CD4-positive, alpha-beta T cell (primary cell): ENCODE results near the gene SLC16A1. TPM values are rescaled to one million over a fixed set of nuclear protein-coding genes. Genes with fewer than 3 reads are reported as not detected.
"Not testable (repeated sequence)": the region's sequence is repeated elsewhere in the genome, so short reads cannot be mapped to it uniquely, and the experiment has no call there.

Experiments
- ATAC-seq: fragments of 200-7000 bp; cut with Tn5 transposase; one replicate; pipeline ENCODE4 v1.10.0; 2022; ENCODE audit warnings: mild to moderate bottlenecking; ENCODE audit not compliant: poor library complexity
- CTCF ChIA-PET: fragments of 350-600 bp; sonication (Branson Sonifier 250); formaldehyde crosslinking; loops from one replicate; lab custom pipeline; 2021; ENCODE audit warnings: antibody characterized with exemption, inconsistent platforms; lab: Charles Lee
- POLR2A ChIA-PET: fragments of 350-600 bp; sonication (Branson Sonifier 250); formaldehyde crosslinking; loops from one replicate; lab custom pipeline; 2021; ENCODE audit warnings: antibody characterized with exemption, inconsistent platforms; lab: Charles Lee
- DNase-seq, 14 experiments: peaks; one replicate each; pipeline ENCODE4 v3.0.0-alpha.2; 2013 to 2020; ENCODE audit warnings: mixed read lengths in 2 of 14
- H3K27ac ChIP-seq, 2 donors: one replicate each; pipeline versions ENCODE4 v1.5.1 to v1.7.0; 2013; ENCODE audit warnings: low read length in 2 of 2, low read depth in 1 of 2, mild to moderate bottlenecking in 1 of 2
- H3K27me3 ChIP-seq, 2 experiments: 1 replicate in 1 of 2; 2 replicates in 1 of 2; pipeline versions ENCODE4 v1.6.1 to v1.7.0; 2013; ENCODE audit warnings: low read length in 2 of 2, control low read depth in 1 of 2, mild to moderate bottlenecking in 1 of 2, moderate library complexity in 1 of 2; ENCODE audit not compliant: insufficient read depth in 2 of 2, control insufficient read depth in 1 of 2
- H3K36me3 ChIP-seq: one replicate; pipeline ENCODE4 v1.6.1; 2013; ENCODE audit warnings: low read length, control low read depth; ENCODE audit not compliant: insufficient read depth
- H3K4me1 ChIP-seq: one replicate; pipeline ENCODE4 v1.6.1; 2013; ENCODE audit warnings: low read length, control low read depth; ENCODE audit not compliant: insufficient read depth
- H3K4me3 ChIP-seq: one replicate; pipeline ENCODE4 v1.5.1; 2013; ENCODE audit warnings: mild to moderate bottlenecking, low read length, moderate library complexity
- H3K9me3 ChIP-seq, 2 experiments: 1 replicate in 1 of 2; 2 replicates in 1 of 2; pipeline versions ENCODE4 v1.6.1 to v1.7.0; 2013; ENCODE audit warnings: low read length in 2 of 2, mild to moderate bottlenecking in 2 of 2, control low read depth in 1 of 2, moderate library complexity in 1 of 2; ENCODE audit not compliant: control insufficient read depth in 1 of 2, insufficient read depth in 1 of 2
- H3K27ac Mint-ChIP-seq: one replicate; pipeline ENCODE4 v1.8.0; 2020; ENCODE audit warnings: mixed read lengths
- H3K27me3 Mint-ChIP-seq: one replicate; pipeline ENCODE4 v1.8.0; 2021; ENCODE audit warnings: mixed read lengths
- H3K36me3 Mint-ChIP-seq: one replicate; pipeline ENCODE4 v1.8.0; 2021; ENCODE audit warnings: low read depth, mixed read lengths
- H3K4me1 Mint-ChIP-seq: one replicate; pipeline ENCODE4 v1.8.0; 2021; ENCODE audit warnings: low read depth, mixed read lengths
- H3K4me3 Mint-ChIP-seq: one replicate; pipeline ENCODE4 v1.8.0; 2020; ENCODE audit warnings: mild to moderate bottlenecking, mixed read lengths
- H3K9me3 Mint-ChIP-seq: one replicate; pipeline ENCODE4 v1.8.0; 2020; ENCODE audit warnings: mixed read lengths
- intact Hi-C, 2 experiments: fragments of 100-400 bp; cut with DNase I in 1 of 2; cut with micrococcal nuclease in 1 of 2; formaldehyde crosslinking; loops; one replicate each; pipeline versions ENCODE4 v1.15.1 to v1.9.0; 2023 to 2025; cut with DNase I, micrococcal nuclease
- total RNA-seq, 174 experiments: library from RNA in 2 of 174; stranded (reverse) in 2 of 174; gene quantifications; one replicate each; pipeline ENCODE4 v1.2.3 and lab custom pipeline; 2021 to 2026
- TF ChIP-seq, protein P1 (sequence below): fragments of 200-600 bp; IDR thresholded peaks from one replicate; pipeline ENCODE4 v1.8.0; 2022; ENCODE audit warnings: antibody characterized with exemption, mild to moderate bottlenecking

SLC16A1 gene
- total RNA-seq, 2 experiments from 2014 or later = 22.9 to 26.6 TPM

DNA sequence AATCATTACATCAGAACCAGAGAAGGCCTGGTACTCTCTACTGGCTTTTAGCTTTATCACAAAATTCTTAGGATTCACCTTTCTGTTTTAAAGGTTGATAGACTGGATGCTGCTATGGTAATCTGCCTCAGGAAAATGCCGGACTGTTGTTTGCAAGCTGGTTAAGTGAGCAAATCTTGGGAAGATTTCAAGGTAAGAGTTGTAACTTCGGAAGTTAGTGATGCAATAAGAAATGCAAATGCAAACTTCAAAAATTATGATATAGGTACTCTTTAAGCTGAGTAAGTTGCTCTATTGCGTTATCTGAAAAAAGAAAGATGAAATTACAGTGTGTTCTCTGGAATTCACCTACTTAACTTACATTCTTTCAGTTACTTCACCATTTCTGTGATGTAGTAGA lies 4.4 kb upstream of the SLC16A1 start:
- Histone ChIP-seq H3K27ac (no peak overlapping the region), H3K27me3 (no peaks in the 10 kb centered on the region), H3K4me3 (no peak overlapping the region), H3K9me3 (no peaks in the 10 kb centered on the region), H3K36me3 (peaks cover 9% of the 10 kb centered on the region), H3K4me1 (peaks cover 31% of the 10 kb centered on the region)
- Mint-ChIP-seq H3K27ac (no peak overlapping the region), H3K36me3 (peaks cover 49% of the 10 kb centered on the region), H3K4me3 (peak overlapping the region; percentile 14), H3K4me1 (peaks cover 52% of the 10 kb centered on the region), H3K27me3 (no peaks in the 10 kb centered on the region), H3K9me3 (no peaks in the 10 kb centered on the region)
- intact Hi-C loops = no loop called here
- TF ChIP-seq, protein P1, sequence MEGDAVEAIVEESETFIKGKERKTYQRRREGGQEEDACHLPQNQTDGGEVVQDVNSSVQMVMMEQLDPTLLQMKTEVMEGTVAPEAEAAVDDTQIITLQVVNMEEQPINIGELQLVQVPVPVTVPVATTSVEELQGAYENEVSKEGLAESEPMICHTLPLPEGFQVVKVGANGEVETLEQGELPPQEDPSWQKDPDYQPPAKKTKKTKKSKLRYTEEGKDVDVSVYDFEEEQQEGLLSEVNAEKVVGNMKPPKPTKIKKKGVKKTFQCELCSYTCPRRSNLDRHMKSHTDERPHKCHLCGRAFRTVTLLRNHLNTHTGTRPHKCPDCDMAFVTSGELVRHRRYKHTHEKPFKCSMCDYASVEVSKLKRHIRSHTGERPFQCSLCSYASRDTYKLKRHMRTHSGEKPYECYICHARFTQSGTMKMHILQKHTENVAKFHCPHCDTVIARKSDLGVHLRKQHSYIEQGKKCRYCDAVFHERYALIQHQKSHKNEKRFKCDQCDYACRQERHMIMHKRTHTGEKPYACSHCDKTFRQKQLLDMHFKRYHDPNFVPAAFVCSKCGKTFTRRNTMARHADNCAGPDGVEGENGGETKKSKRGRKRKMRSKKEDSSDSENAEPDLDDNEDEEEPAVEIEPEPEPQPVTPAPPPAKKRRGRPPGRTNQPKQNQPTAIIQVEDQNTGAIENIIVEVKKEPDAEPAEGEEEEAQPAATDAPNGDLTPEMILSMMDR = no peak
- DNase-seq (no peak), ATAC-seq (no peak)
- ChIA-PET CTCF (interaction anchor here (1.2 to 2.0 kb wide), 2 partner anchors 113 to 245 kb away, joined by 3 to 7 read pairs; partner anchors contain the start of genes LRIG2 and PPM1J), POLR2A (no interaction called here)

DNA sequence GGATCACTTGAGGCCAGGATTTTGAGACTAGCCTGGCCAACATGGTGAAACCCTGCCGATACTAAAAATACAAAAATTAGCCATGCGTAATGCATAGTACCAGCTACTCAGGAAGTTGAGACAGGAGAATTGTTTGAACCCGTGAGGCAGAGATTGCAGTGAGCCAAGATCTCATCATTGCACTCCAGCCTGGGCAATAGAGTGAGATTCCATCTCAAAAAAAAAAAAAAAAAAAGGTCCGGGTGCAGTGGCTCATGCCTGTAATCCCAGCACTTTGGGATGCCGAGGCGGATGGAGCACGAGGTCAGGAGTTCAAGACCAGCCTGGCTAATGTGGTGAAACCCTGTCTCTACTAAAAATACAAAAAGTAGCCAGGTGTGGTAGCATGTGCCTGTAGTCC lies 2.2 kb upstream of the SLC16A1 start:
- H3K9me3 ChIP-seq, H3K9me3 Mint-ChIP-seq, H3K27me3 ChIP-seq, DNase-seq, H3K36me3 ChIP-seq, H3K27me3 Mint-ChIP-seq, ATAC-seq: not testable (repeated sequence)
- CTCF ChIA-PET = interaction anchor here (2.7 kb wide), 1 partner anchor 114 kb away, joined by 20 read pairs; the partner anchor contains the start of gene LRIG2
- peak overlapping the region; percentile 76 for H3K27ac Mint-ChIP-seq
- peak overlapping the region; percentile 13 for H3K4me3 Mint-ChIP-seq
- POLR2A ChIA-PET = interaction anchor here (1.1 kb wide), 1 partner anchor 115 kb away, joined by 3 read pairs; the partner anchor contains the start of gene LRIG2
- peaks cover 35% of the 10 kb centered on the region for H3K4me1 ChIP-seq
- intact Hi-C loops = loop anchor here (5.0 to 10.0 kb wide), 9 partner anchors 76 to 1557 kb away; partner anchors contain the start of genes RSBN1 (in 2 of the 2), CAPZA1 (in 1 of the 2), CTTNBP2NL (in 1 of the 2) and MAGI3 (in 1 of the 2)
- peaks cover 36% of the 10 kb centered on the region for H3K36me3 Mint-ChIP-seq
- H3K27ac ChIP-seq = peak overlapping the region in 1 of 2 donors; percentile 80
- H3K4me1 Mint-ChIP-seq = peaks cover 68% of the 10 kb centered on the region
- peak overlapping the region; percentile 86 for H3K4me3 ChIP-seq

DNA sequence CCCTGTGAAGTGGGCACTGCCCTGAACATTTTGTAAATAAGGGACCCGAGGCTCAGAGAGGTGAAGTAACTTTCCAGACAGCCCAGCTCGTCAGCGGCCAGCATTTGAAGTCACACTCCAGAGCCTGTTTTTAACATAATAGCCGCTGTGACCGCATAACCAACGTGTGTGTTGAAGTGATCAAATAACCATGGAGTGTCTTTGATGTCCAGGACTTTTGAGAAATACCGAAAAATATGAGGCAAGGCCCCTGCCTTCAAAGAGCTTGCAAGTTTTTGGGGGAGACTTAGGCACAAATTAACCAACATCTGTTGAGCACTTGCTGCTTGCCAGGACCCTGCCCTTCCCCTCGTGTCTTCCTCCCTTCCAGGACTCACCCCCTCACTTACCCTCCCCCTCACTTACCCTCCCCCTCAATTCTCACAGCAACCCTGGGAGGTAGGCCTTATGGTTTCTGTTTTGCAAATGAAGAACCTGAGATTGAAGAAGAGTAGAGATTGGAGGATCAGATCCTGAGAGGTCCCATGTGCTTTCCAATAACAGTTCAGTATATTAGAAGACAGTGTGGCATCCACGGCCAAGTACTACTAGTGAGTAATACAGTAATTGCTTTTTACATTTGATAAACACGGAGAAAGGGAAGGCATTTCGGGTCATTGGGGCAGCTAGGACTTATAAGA lies 1.3 kb upstream of the SLC16A1 start:
- TF ChIP-seq, protein P1 = no peak
- peaks cover 35% of the 10 kb centered on the region for H3K4me1 ChIP-seq
- peak overlapping the region; percentile 86 for H3K4me3 ChIP-seq
- no peaks in the 10 kb centered on the region for H3K27me3 ChIP-seq
- Mint-ChIP-seq H3K27me3 (no peaks in the 10 kb centered on the region), H3K4me1 (peaks cover 64% of the 10 kb centered on the region), H3K36me3 (peaks cover 27% of the 10 kb centered on the region), H3K4me3 (peak overlapping the region; percentile 98), H3K9me3 (no peaks in the 10 kb centered on the region), H3K27ac (peak overlapping the region; percentile 76)
- peak overlapping the region; percentile 80 to 84 for H3K27ac ChIP-seq
- ChIA-PET CTCF (interaction anchor here (2.7 kb wide), 1 partner anchor 115 kb away, joined by 20 read pairs; the partner anchor contains the start of gene LRIG2), POLR2A (interaction anchor here (0.6 to 1.1 kb wide), 3 partner anchors 116 to 1962 kb away, joined by 3 read pairs; partner anchors contain the start of gene LRIG2)
- DNase-seq = peak in 13 of 14 experiments; percentile 2 to 85 (median 29)
- H3K36me3 ChIP-seq = peaks cover 4% of the 10 kb centered on the region
- H3K9me3 ChIP-seq = no peaks in the 10 kb centered on the region
- intact Hi-C loops = loop anchor here (2.0 to 10.0 kb wide), 10 partner anchors 75 to 1558 kb away; partner anchors contain the start of genes LRIG2 (in 2 of the 2), RSBN1 (in 2 of the 2), CAPZA1 (in 1 of the 2) and CTTNBP2NL (in 1 of the 2)
- peak; percentile 59 for ATAC-seq
